Activated T-helper 1 cell treated with anti-CD3 and anti-CD28 coated beads, Interleukin-2, amount 50 U/mL, for 16 hours (primary cell): Measurements from ENCODE around the gene RNF31.
"Not testable (repeated sequence)": the region's sequence is repeated elsewhere in the genome, so short reads cannot be mapped to it uniquely, and the experiment has no call there.

Experiments used
- DNase-seq, 2 donors: peaks; one replicate each; pipeline ENCODE4 v3.0.0-alpha.2; 2020; ENCODE audit warnings: low read depth in 1 of 2, low spot score in 1 of 2

The RNF31 gene

GRCh38 chr14:24198814-24199524, 51.7 kb downstream of the RNF31 start:
- no peak for DNase-seq

GRCh38 chr14:24202538-24202937, 55.2 kb downstream of the RNF31 start:
- DNase-seq: not testable (repeated sequence)

- not testable (repeated sequence) for DNase-seq
Observed at GRCh38 chr14:24203249-24203886, 56.1 kb downstream of the RNF31 start.

- no peak for DNase-seq
Observed at GRCh38 chr14:24204163-24205146, 57.2 kb downstream of the RNF31 start.

- no peak for DNase-seq
Observed at GRCh38 chr14:24206260-24207103, 59.2 kb downstream of the RNF31 start.

GRCh38 chr14:24207104-24207551, 59.8 kb downstream of the RNF31 start:
- DNase-seq: no peak

- no peak for DNase-seq
Observed at GRCh38 chr14:24207625-24208024, 60.3 kb downstream of the RNF31 start.
